Peyer's patch (tissue), 4 donors: ENCODE results near the gene MYH7.

Experiments used
- CTCF ChIP-seq, 6 experiments: fragments of 450-650 bp in 4 of 6; fragments of 200-600 bp in 2 of 6; sonication (generic) in 1 of 6; IDR thresholded peaks; one replicate each; pipeline ENCODE4 v1.5.1; 2017 to 2019; ENCODE audit warnings: antibody characterized with exemption in 6 of 6, mild to moderate bottlenecking in 3 of 6, moderate library complexity in 1 of 6
- POLR2A ChIP-seq, 2 donors: fragments of 450-650 bp; IDR thresholded peaks; one replicate each; pipeline ENCODE4 v1.5.1; 2017; ENCODE audit warnings: antibody characterized with exemption in 2 of 2, mild to moderate bottlenecking in 2 of 2, moderate library complexity in 2 of 2

GRCh38 chr14:23370221-23370620, 65.2 kb downstream of the MYH7 start:
- TF ChIP-seq CTCF (IDR thresholded peaks at IDR 0.05) = no peak
- no peak for TF ChIP-seq POLR2A (IDR thresholded peaks at IDR 0.05)
